CD8-positive, alpha-beta memory T cell (primary cell): Measurements from ENCODE around the gene HOXA7. TPM values are rescaled to one million over a fixed set of nuclear protein-coding genes. Genes with fewer than 3 reads are reported as not detected.

Source experiments
- CTCF ChIA-PET: fragments of 350-600 bp; sonication (Branson Sonifier 250); formaldehyde crosslinking; loops from one replicate; lab custom pipeline; 2021; ENCODE audit warnings: antibody characterized with exemption; lab: Charles Lee
- POLR2A ChIA-PET: fragments of 350-600 bp; sonication (Branson Sonifier 250); formaldehyde crosslinking; loops from one replicate; lab custom pipeline; 2021; ENCODE audit warnings: antibody characterized with exemption; lab: Charles Lee
- DNase-seq, 5 donors: peaks; one replicate each; pipeline versions ENCODE4 v3.0.0 to v3.0.0-alpha.2; 2020 to 2022; ENCODE audit warnings: mixed read lengths in 1 of 5
- H3K27ac ChIP-seq: one replicate; pipeline ENCODE4 v1.7.0; 2013; ENCODE audit warnings: low read depth, mild to moderate bottlenecking, low read length, moderate library complexity
- H3K27me3 ChIP-seq: 2 replicates; pipeline ENCODE4 v1.7.0; 2013; ENCODE audit warnings: low read length, mild to moderate bottlenecking; ENCODE audit not compliant: insufficient read depth, poor library complexity, severe bottlenecking
- H3K36me3 ChIP-seq: 2 replicates; pipeline ENCODE4 v1.7.0; 2013; ENCODE audit warnings: mild to moderate bottlenecking, low read length, moderate library complexity; ENCODE audit not compliant: insufficient read depth
- H3K4me1 ChIP-seq: 2 replicates; pipeline ENCODE4 v1.7.0; 2013; ENCODE audit warnings: mild to moderate bottlenecking, low read length, moderate library complexity; ENCODE audit not compliant: insufficient read depth
- H3K4me3 ChIP-seq: 2 replicates; pipeline ENCODE4 v1.7.0; 2013; ENCODE audit warnings: mild to moderate bottlenecking, low read length
- H3K9me3 ChIP-seq: 2 replicates; pipeline ENCODE4 v1.7.0; 2013; ENCODE audit warnings: mild to moderate bottlenecking, low read length
- H3K27ac Mint-ChIP-seq, 8 donors: one replicate each; pipeline ENCODE4 v1.8.0; 2020 to 2021; ENCODE audit warnings: mixed read lengths in 8 of 8, mild to moderate bottlenecking in 6 of 8, inconsistent platforms in 3 of 8, moderate library complexity in 3 of 8
- H3K27me3 Mint-ChIP-seq, 2 donors: one replicate each; pipeline ENCODE4 v1.8.0; 2020 to 2021; ENCODE audit warnings: mixed read lengths in 2 of 2, mild to moderate bottlenecking in 1 of 2, moderate library complexity in 1 of 2
- H3K36me3 Mint-ChIP-seq, 3 donors: one replicate each; pipeline ENCODE4 v1.8.0; 2020 to 2021; ENCODE audit warnings: mixed read lengths in 3 of 3, inconsistent platforms in 1 of 3, mild to moderate bottlenecking in 1 of 3
- H3K4me1 Mint-ChIP-seq, 3 donors: one replicate each; pipeline ENCODE4 v1.8.0; 2020 to 2021; ENCODE audit warnings: mixed read lengths in 3 of 3, inconsistent platforms in 1 of 3, mild to moderate bottlenecking in 1 of 3
- H3K4me3 Mint-ChIP-seq, 7 donors: one replicate each; pipeline ENCODE4 v1.8.0; 2020 to 2021; ENCODE audit warnings: mixed read lengths in 7 of 7, mild to moderate bottlenecking in 6 of 7, moderate library complexity in 4 of 7, inconsistent platforms in 2 of 7
- H3K9me3 Mint-ChIP-seq, 5 donors: one replicate each; pipeline ENCODE4 v1.8.0; 2020 to 2022; ENCODE audit warnings: mixed read lengths in 5 of 5, mild to moderate bottlenecking in 3 of 5, moderate library complexity in 2 of 5, inconsistent platforms in 1 of 5
- polyA plus RNA-seq: library from polyadenylated mRNA; unstranded; fragments of 300-500 nt; fragmentation: Illumina TruSeq; gene quantifications from one replicate; pipeline ENCODE4 v1.2.3, GENCODE V29; 2021
- total RNA-seq, 2 experiments: library from RNA; stranded (reverse); gene quantifications; one replicate each; pipeline ENCODE4 v1.2.3, GENCODE V29; 2021

The HOXA7 gene
- total and polyA plus RNA-seq, 3 experiments from 2014 or later, result not detected

GRCh38 chr7:27132214-27132613 lies 24.3 kb downstream of the HOXA7 start:
- Histone ChIP-seq H3K9me3 (no peaks in the 10 kb centered on the region), H3K36me3 (no peaks in the 10 kb centered on the region), H3K27me3 (peaks cover 17% of the 10 kb centered on the region), H3K27ac (no peak overlapping the region), H3K4me3 (no peak overlapping the region), H3K4me1 (peaks cover 6% of the 10 kb centered on the region)
- CTCF ChIA-PET, result interaction anchor here (2.8 kb wide), 1 partner anchor 18 kb away, joined by 11 read pairs; no protein-coding TSS in a partner anchor
- H3K36me3 Mint-ChIP-seq, result no peaks in the 10 kb centered on the region
- DNase-seq, result no peak
- peak overlapping the region in 3 of 7 donors; percentile 35 to 74 (median 45) for H3K4me3 Mint-ChIP-seq
- POLR2A ChIA-PET, result no interaction called here
- H3K4me1 Mint-ChIP-seq, result peaks cover 0 to 3% (median 0%) of the 10 kb centered on the region in 3 donors
- no peaks in the 10 kb centered on the region for H3K9me3 Mint-ChIP-seq
- peaks cover 47 to 82% of the 10 kb centered on the region in 2 donors for H3K27me3 Mint-ChIP-seq
- peak overlapping the region in 1 of 8 donors; percentile 57 for H3K27ac Mint-ChIP-seq

- Mint-ChIP-seq H3K9me3 (no peaks in the 10 kb centered on the region), H3K27me3 (peaks cover 47 to 82% of the 10 kb centered on the region in 2 donors), H3K4me3 (peak overlapping the region; percentile 26 to 89 (median 74)), H3K27ac (peak overlapping the region in 2 of 8 donors; percentile 25 to 57), H3K36me3 (no peaks in the 10 kb centered on the region), H3K4me1 (peaks cover 0 to 3% (median 0%) of the 10 kb centered on the region in 3 donors)
- no peaks in the 10 kb centered on the region for H3K36me3 ChIP-seq
- H3K4me3 ChIP-seq, result peak overlapping the region; percentile 76
- H3K27ac ChIP-seq, result no peak overlapping the region
- peaks cover 6% of the 10 kb centered on the region for H3K4me1 ChIP-seq
- H3K27me3 ChIP-seq, result peaks cover 11% of the 10 kb centered on the region
- ChIA-PET POLR2A (no interaction called here), CTCF (interaction anchor here (1.4 to 2.8 kb wide), 2 partner anchors 10 to 19 kb away, joined by 5 to 11 read pairs; no protein-coding TSS in a partner anchor)
- H3K9me3 ChIP-seq, result no peaks in the 10 kb centered on the region
- no peak for DNase-seq
Measured at GRCh38 chr7:27131390-27131819, 25.1 kb downstream of the HOXA7 start.

DNA sequence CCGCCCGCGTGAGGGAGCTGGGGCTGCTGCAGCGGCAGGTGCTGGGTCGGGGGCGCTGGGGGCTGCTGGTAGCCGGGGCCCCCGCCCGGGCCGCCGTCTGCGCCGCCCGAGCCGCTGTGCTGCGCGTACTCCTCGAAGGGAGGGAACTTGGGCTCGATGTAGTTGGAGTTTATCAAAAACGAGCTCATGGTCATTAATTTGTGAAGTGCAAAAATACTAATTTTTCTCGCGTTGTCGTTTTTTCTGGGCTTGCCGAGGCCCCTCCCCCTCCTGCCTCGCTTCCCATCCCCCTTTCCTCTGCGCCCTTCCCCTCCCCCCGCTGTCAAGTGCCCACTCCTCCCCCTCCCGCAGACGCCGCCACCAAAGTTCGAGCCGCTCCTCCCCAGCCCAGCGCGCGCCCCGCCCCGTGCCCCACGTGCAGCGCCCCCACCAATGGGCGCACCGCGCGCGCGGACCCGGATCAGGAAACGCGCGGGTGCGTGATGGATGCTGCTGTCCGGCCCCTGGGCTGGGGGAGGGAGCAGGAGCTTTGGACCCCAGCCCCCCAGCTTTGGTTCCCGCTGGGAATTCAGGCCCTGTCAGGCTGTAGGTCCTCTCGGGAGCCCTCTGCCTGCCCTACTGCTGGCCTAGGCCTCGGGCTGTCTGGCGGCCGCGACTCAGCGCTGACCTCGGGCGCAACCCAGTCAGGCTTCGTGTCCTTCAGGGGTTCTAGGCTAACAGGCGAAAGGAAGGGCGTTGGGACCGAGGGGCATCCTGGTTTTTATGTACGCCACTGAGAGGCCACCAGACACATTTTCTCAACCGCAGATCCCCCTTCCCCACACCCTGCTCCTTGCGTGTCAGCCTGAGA lies 25.7 kb downstream of the HOXA7 start, which contains the start of gene HOXA4:
TSS of gene HOXA4 (minus strand) at position 218 of the 850 bp plus-strand sequence. CDS start at position 194, 24 bp downstream.
- Mint-ChIP-seq H3K27ac (peak within 1 kb of the TSS in 5 of 8 donors; percentile 25 to 57 (median 38)), H3K9me3 (no peaks in the 10 kb centered on the region), H3K36me3 (no peaks in the 10 kb centered on the region), H3K4me3 (peak within 1 kb of the TSS; percentile 68 to 89 (median 77)), H3K27me3 (peaks cover 43 to 82% of the 10 kb centered on the region in 2 donors), H3K4me1 (peaks cover 0 to 3% (median 0%) of the 10 kb centered on the region in 3 donors)
- ChIA-PET POLR2A (interaction anchor here (0.6 kb wide), 1 partner anchor 274 kb away, joined by 6 read pairs; no protein-coding TSS in a partner anchor), CTCF (interaction anchor here (1.4 to 2.8 kb wide), 2 partner anchors 11 to 20 kb away, joined by 5 to 11 read pairs; no protein-coding TSS in a partner anchor)
- Histone ChIP-seq H3K4me3 (peak within 1 kb of the TSS; percentile 76), H3K36me3 (no peaks in the 10 kb centered on the region), H3K27ac (no peak within 1 kb of the TSS), H3K9me3 (no peaks in the 10 kb centered on the region), H3K4me1 (peaks cover 6% of the 10 kb centered on the region), H3K27me3 (peaks cover 6% of the 10 kb centered on the region)
- DNase-seq, result peak; percentile 70 to 82 (median 71)

- Histone ChIP-seq H3K27ac (no peak overlapping the region), H3K4me1 (peaks cover 6% of the 10 kb centered on the region), H3K4me3 (no peak overlapping the region), H3K9me3 (no peaks in the 10 kb centered on the region), H3K36me3 (no peaks in the 10 kb centered on the region), H3K27me3 (peaks cover 5% of the 10 kb centered on the region)
- peaks cover 46 to 81% of the 10 kb centered on the region in 2 donors for H3K27me3 Mint-ChIP-seq
- no peaks in the 10 kb centered on the region for H3K9me3 Mint-ChIP-seq
- H3K36me3 Mint-ChIP-seq, result no peaks in the 10 kb centered on the region
- peaks cover 0 to 3% (median 0%) of the 10 kb centered on the region in 3 donors for H3K4me1 Mint-ChIP-seq
- H3K27ac Mint-ChIP-seq, result no peak overlapping the region
- CTCF ChIA-PET, result interaction anchor here (2.8 kb wide), 1 partner anchor 21 kb away, joined by 11 read pairs; no protein-coding TSS in a partner anchor
- peak overlapping the region in 5 of 7 donors; percentile 46 to 71 (median 54) for H3K4me3 Mint-ChIP-seq
- DNase-seq, result peak in 1 of 5 donors; percentile 23
- POLR2A ChIA-PET, result no interaction called here
Measured at GRCh38 chr7:27129729-27130539, 26.5 kb downstream of the HOXA7 start.

DNA sequence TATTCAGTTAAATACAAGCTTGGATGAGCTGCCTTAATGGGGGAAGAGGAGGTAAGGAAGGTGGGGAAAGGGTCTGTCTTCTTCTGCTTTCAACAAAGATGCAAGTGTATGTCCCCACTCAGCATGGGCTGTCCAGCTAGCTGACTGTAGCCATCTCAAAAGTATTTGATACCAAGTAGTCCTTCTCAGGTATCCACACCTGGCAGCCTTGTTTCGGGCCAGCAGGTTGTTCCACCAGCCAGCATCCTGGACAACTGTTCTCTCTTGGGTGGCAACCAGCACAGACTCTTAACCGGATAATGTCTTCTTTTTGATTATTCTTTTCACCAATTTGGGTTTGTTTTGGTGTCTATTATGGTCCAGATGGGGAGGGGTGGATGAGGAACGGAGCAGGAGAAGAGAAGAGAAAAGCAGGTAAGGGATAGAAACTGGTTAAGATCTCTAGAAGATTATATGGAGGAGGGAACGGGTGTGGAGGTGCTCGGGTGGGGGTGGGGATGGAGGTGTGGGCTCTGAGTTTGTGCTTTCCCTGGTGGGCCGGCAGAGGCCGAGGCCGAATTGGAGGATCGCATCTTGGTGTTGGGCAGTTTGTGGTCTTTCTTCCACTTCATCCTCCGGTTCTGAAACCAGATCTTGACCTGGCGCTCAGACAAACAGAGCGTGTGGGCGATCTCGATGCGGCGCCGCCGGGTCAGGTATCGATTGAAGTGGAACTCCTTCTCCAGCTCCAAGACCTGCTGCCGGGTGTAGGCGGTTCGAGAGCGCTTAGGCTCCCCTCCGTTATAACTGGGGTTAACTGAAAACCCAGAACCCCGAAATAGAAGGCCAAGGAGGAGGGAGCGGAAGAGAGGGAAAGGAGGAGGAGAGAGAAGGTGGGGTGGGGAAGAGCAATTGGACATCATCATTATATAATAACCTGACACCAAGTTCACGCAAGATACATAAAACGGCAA lies 27.4 kb downstream of the HOXA7 start:
- Mint-ChIP-seq H3K4me1 (peaks cover 0 to 3% (median 0%) of the 10 kb centered on the region in 3 donors), H3K9me3 (no peaks in the 10 kb centered on the region), H3K36me3 (no peaks in the 10 kb centered on the region), H3K27ac (no peak overlapping the region), H3K27me3 (peaks cover 48 to 81% of the 10 kb centered on the region in 2 donors), H3K4me3 (peak overlapping the region in 6 of 7 donors; percentile 31 to 84 (median 58))
- Histone ChIP-seq H3K27ac (no peak overlapping the region), H3K9me3 (no peaks in the 10 kb centered on the region), H3K4me1 (peaks cover 6% of the 10 kb centered on the region), H3K36me3 (no peaks in the 10 kb centered on the region), H3K4me3 (no peak overlapping the region), H3K27me3 (peaks cover 5% of the 10 kb centered on the region)
- CTCF ChIA-PET, result no interaction called here
- POLR2A ChIA-PET, result no interaction called here
- no peak for DNase-seq

GRCh38 chr7:27128034-27128433 lies 28.4 kb downstream of the HOXA7 start:
- Mint-ChIP-seq H3K4me1 (peaks cover 0 to 3% (median 0%) of the 10 kb centered on the region in 3 donors), H3K27ac (no peak overlapping the region), H3K4me3 (peak overlapping the region in 1 of 7 donors; percentile 65), H3K9me3 (no peaks in the 10 kb centered on the region), H3K36me3 (no peaks in the 10 kb centered on the region), H3K27me3 (peaks cover 40 to 75% of the 10 kb centered on the region in 2 donors)
- Histone ChIP-seq H3K4me3 (no peak overlapping the region), H3K27me3 (peaks cover 5% of the 10 kb centered on the region), H3K36me3 (no peaks in the 10 kb centered on the region), H3K4me1 (peaks cover 6% of the 10 kb centered on the region), H3K27ac (no peak overlapping the region), H3K9me3 (no peaks in the 10 kb centered on the region)
- ChIA-PET POLR2A (no interaction called here), CTCF (no interaction called here)
- DNase-seq, result no peak
